Activated CD8-positive, alpha-beta memory T cell treated with anti-CD3 and anti-CD28 coated beads, Interleukin-2, amount 50 U/mL, for 4 hours (primary cell): Measurements from ENCODE around the gene KRT2.

Experiments used
- DNase-seq: peaks from one replicate; pipeline ENCODE4 v3.0.0-alpha.2; 2020

The KRT2 gene

DNA sequence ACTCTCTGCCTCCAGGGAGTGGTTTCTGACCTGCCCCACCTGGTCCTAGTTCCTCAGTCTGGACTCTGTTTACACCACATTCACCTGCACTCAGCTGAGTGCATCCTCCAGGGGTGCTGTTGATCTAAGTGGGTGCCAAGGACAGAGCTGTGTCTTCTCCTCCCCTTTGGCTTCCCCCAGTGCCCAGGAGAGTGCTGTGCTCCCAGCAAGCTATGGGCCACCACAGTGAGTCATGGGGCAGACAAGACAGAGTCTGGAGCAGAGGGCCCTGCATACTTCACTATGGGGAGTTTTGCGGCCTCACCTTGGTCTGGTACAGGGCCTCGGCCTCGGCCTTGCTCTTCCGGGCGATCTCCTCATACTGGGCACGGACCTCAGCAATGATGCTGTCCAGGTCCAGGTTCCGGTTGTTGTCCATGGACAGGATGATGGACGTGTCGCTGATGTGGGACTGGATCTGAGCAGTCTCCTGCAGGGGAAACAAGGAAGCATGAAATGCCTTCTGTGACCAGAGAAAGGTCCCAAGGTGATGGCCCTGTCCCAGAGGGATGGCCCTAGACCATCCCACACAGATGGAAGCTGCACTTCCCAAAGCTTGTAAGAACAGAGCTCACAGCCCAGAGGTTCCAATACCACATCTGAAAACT, 38.5 kb downstream of the KRT2 start:
- DNase-seq = no peak

- no peak for DNase-seq
These were observed 39.3 kb downstream of the KRT2 start for GRCh38 chr12:52612431-52613383.

DNA sequence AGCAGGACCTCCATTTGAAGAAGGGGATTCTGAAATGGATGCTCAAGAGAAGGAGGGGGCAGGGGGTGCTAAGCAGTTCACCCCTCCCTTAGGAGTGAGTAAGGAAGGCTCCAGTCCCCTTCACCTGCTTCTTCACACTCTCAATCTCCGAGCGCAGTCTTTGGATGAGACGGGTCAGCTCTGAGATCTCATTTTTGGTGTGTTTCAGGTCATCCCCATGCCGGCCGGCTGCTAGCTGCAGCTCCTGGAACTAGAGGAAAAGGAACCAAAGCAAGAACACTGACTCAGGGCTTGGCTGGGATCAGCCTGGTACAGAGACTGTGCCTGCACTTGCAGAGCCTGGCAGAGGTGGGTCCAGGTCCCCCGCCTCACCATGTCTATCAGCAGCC, 40.9 kb downstream of the KRT2 start:
- no peak for DNase-seq

GRCh38 chr12:52608826-52609630, 43.0 kb downstream of the KRT2 start:
- no peak for DNase-seq

- no peak for DNase-seq
These were observed 43.9 kb downstream of the KRT2 start for GRCh38 chr12:52608161-52608560.

DNA sequence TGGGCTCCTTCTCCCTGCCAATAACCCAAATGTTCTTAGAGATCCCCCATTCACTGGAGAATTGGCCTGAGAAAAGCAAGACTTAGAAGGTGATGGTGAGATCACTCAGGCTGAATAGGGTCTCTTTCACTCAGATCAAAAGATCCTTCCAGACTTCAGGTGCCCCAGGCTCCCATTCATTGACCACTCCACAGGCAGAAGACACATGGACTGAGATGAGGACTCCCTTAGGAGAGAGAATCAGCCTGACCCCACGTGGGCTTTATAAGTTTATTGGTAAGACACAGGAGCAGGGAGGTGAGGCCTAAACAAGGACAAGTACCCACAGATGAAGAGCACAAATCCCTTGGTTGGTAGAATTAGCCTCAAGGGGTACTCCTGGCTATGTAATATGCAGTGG, 44.7 kb downstream of the KRT2 start:
- no peak for DNase-seq

DNA sequence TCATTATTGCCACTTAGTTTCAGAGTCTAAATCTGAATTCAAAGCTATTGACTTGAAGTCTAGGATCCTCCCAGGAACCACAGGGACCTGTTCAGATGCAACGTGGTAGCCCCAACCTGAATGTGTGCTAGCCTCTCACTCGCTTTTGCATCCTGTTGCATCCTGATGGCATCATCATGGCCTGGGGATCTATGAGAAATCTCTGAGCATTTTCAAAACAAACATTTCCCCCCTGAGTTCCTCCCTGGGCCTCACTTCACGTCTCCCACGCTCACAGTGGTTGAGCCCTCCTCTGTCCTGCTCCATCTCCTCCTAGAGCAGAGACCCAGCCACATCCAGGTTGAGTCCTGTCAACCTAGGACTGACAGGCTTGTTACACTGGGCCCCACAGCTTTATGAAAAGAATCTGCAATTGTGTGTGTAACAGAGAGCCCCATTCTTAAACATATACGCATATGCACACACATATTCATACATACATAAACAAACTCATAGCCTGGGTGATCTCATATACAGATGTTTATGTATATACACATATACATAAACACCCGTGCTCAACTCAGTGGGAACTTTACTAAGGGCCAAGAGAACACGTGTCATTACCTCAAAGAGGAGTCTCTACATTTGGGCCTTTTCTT, 45.3 kb downstream of the KRT2 start:
- no peak for DNase-seq

- DNase-seq = no peak
These were observed 45.9 kb downstream of the KRT2 start for GRCh38 chr12:52606096-52606495.

DNA sequence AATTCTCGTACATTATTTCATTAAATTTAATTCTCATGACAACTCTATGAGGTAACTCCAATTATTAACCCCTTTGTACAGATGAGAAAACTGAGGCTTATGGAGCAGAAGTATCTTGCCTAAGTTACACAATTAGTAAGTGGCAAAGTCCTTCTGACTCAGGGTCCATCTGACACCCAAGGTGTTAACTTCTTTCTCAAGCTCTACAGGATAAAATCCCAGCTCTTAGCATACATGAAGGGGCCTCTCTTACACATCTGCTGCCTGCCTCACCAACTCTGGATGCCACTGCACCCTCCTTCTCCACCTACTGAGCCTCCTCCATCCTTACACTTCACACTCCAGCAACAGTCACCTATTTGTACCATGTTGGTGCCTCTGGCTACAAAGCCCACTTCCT, 46.5 kb downstream of the KRT2 start:
- DNase-seq = no peak

- no peak for DNase-seq
These were observed 47.2 kb downstream of the KRT2 start for GRCh38 chr12:52604859-52605258.

- DNase-seq = peak; percentile 41
These were observed 48.7 kb downstream of the KRT2 start for GRCh38 chr12:52603314-52603713.

GRCh38 chr12:52602552-52602951, 49.5 kb downstream of the KRT2 start:
- no peak for DNase-seq

- no peak for DNase-seq
These were observed 50.3 kb downstream of the KRT2 start for GRCh38 chr12:52601671-52602070.

DNA sequence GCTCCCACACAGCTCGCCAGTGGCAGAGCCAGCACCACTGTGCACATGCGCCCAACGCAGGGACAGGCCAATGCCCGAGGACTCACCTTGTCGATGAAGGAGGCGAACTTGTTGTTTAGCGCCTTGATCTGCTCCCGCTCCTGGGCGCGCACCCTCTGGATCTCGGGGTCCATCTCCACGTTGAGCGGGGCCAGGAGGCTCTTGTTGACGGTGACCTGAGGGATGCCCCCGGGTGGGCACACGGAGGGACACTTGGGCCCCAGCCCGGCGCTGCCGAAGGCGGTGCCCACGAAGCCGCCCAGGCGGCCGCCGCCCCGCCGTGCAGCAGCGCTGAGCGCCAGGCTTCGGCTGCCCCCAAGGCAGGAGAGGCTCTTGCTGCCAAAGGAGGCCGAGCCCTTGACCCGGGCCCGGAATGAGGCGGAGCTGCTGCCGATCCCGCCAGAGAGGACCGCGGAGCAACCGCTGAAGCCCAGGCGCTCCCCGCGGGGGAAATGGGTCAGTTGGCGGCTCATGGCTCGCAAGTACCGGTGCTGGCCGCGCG, 51.0 kb downstream of the KRT2 start, which contains the start of gene KRT72:
KRT72 (minus strand) TSS at position 523 of the 541 bp plus-strand sequence; CDS start at position 512, 11 bp downstream.
- no peak for DNase-seq

GRCh38 chr12:52600475-52600874, 51.5 kb downstream of the KRT2 start:
- DNase-seq = no peak

GRCh38 chr12:52600071-52600470, 51.9 kb downstream of the KRT2 start:
- no peak for DNase-seq

GRCh38 chr12:52598966-52599365, 53.0 kb downstream of the KRT2 start:
- DNase-seq = no peak
